ENCODE data around the gene HMX1.

GRCh38 chr4:8857766-8858700 lies 13.6 kb downstream of the HMX1 start:
- no peak for TF ChIP-seq EZH2phosphoT487 (IDR thresholded peaks at IDR 0.05; ENCODE audit: borderline replicate concordance, low read depth, low read length)
- TF ChIP-seq CTCF (conservative IDR thresholded peaks at IDR 0.05; ENCODE audit: low read length): no peak
